GM21447 (cell line): ENCODE results near the gene PRKN.
"Not testable (repeated sequence)": the region's sequence is repeated elsewhere in the genome, so short reads cannot be mapped to it uniquely, and the experiment has no call there.

Experiments
- ATAC-seq: cut with Tn5 transposase; IDR thresholded peaks from one replicate; pipeline ENCODE4 v1.9.1; 2021; ENCODE audit not compliant: unreplicated experiment

Gene PRKN

GRCh38 chr6:162543221-162543620 is 184.3 kb downstream of the PRKN start:
- no peak for ATAC-seq

- ATAC-seq: no peak
Observed at GRCh38 chr6:162541019-162541601, 186.5 kb downstream of the PRKN start.

- no peak for ATAC-seq
Observed at GRCh38 chr6:162539321-162539720, 188.2 kb downstream of the PRKN start.

GRCh38 chr6:162538643-162539064 is 188.9 kb downstream of the PRKN start:
- ATAC-seq: no peak

- no peak for ATAC-seq
Observed at GRCh38 chr6:162533009-162533400, 194.6 kb downstream of the PRKN start.

GRCh38 chr6:162532283-162533008 is 195.1 kb downstream of the PRKN start:
- ATAC-seq: no peak

GRCh38 chr6:162531391-162531790 is 196.2 kb downstream of the PRKN start:
- ATAC-seq: not testable (repeated sequence)

GRCh38 chr6:162528538-162528937 is 199.0 kb downstream of the PRKN start:
- no peak for ATAC-seq

- no peak for ATAC-seq
Observed at GRCh38 chr6:162526960-162527359, 200.6 kb downstream of the PRKN start.

- ATAC-seq: no peak
Observed at GRCh38 chr6:162525181-162525580, 202.4 kb downstream of the PRKN start.

- no peak for ATAC-seq
Observed at GRCh38 chr6:162512744-162513143, 214.8 kb downstream of the PRKN start.

GRCh38 chr6:162497389-162497788 is 230.2 kb downstream of the PRKN start:
- no peak for ATAC-seq

GRCh38 chr6:162493917-162494316 is 233.6 kb downstream of the PRKN start:
- no peak for ATAC-seq

- ATAC-seq: no peak
Observed at GRCh38 chr6:162491637-162492036, 235.9 kb downstream of the PRKN start.

- no peak for ATAC-seq
Observed at GRCh38 chr6:162489101-162489976, 238.2 kb downstream of the PRKN start.

- no peak for ATAC-seq
Observed at GRCh38 chr6:162488444-162488843, 239.1 kb downstream of the PRKN start.

GRCh38 chr6:162485464-162485863 is 242.1 kb downstream of the PRKN start:
- ATAC-seq: no peak

- no peak for ATAC-seq
Observed at GRCh38 chr6:162481938-162482337, 245.6 kb downstream of the PRKN start.

GRCh38 chr6:162481320-162481719 is 246.2 kb downstream of the PRKN start:
- ATAC-seq: no peak

GRCh38 chr6:162478192-162478671 is 249.3 kb downstream of the PRKN start:
- ATAC-seq: no peak

- no peak for ATAC-seq
Observed at GRCh38 chr6:162474722-162475121, 252.8 kb downstream of the PRKN start.

- no peak for ATAC-seq
Observed at GRCh38 chr6:162471842-162472241, 255.7 kb downstream of the PRKN start.
